ENCODE data around the gene ZAP70. TPM values are rescaled to one million over a fixed set of nuclear protein-coding genes. Genes with fewer than 3 reads are reported as not detected.

Gene ZAP70
- total and polyA plus RNA-seq, 2 of the 13 experiments (the other 11 are each of a cell fraction or from before 2014, with no cell fraction given): 0.51 to 4.0 TPM

GRCh38 chr2:97761192-97761591 lies 47.8 kb downstream of the ZAP70 start:
- WGBS (ENCODE audit: low lambda C conversion rate): 98% methylated on average over 20 of the region's 23 CpGs
- TF ChIP-seq ZNF660 (CRISPR knock-in tag; IDR thresholded peaks at IDR 0.05; ENCODE audit: borderline replicate concordance, low read depth): no peak
- TF ChIP-seq ATF7 (IDR thresholded peaks at IDR 0.05): no peak
- no peak for TF ChIP-seq ATF7 (CRISPR knock-in tag; IDR thresholded peaks at IDR 0.05)
- TF ChIP-seq RFX5 (IDR thresholded peaks at IDR 0.05; ENCODE audit: low read depth, low read length): no peak
- no peak for TF ChIP-seq ARHGAP35 (CRISPR knock-in tag; IDR thresholded peaks at IDR 0.05; ENCODE audit: borderline replicate concordance)
- no peak for TF ChIP-seq SMARCC2 (IDR thresholded peaks at IDR 0.05)
- no peak for TF ChIP-seq ZNF546 (CRISPR knock-in tag; conservative IDR thresholded peaks at IDR 0.05)
- peak; percentile 37 for TF ChIP-seq AGO2 (optimal IDR thresholded peaks at IDR 0.05; ENCODE audit: low read depth, low read length)
- TF ChIP-seq ZNF687 (CRISPR knock-in tag; IDR thresholded peaks at IDR 0.05): peak; percentile 15; the same call in 1 of the 2 replicates
- TF ChIP-seq FOXA3 (CRISPR knock-in tag; IDR thresholded peaks at IDR 0.05): no peak
- TF ChIP-seq ZSCAN30 (CRISPR knock-in tag; IDR thresholded peaks at IDR 0.05): no peak
- FAIRE-seq (no peak), ATAC-seq (no peak), DNase-seq (ENCODE audit: low spot score) (no peak)
- Histone ChIP-seq H3K9me3 (ENCODE audit: low read length) (no peaks in the 10 kb centered on the region), H3K79me2 (ENCODE audit: insufficient read depth, low read length) (no peaks in the 10 kb centered on the region), H3K4me3 (replicated peaks in 1 of 3; ENCODE audit: insufficient read depth in 1 of 3, low read depth in 2 of 3, low read length in 3 of 3) (no peak overlapping the region), H3K27ac (ENCODE audit: extremely low read length, insufficient read depth, low read length) (no peak overlapping the region), H3K9ac (ENCODE audit: insufficient read depth, low read depth, low read length) (no peak overlapping the region), H3K4me2 (ENCODE audit: low read depth, low read length) (no peak overlapping the region), H3K4me1 (ENCODE audit: insufficient read depth, low read length) (no peaks in the 10 kb centered on the region), H3K27me3 (ENCODE audit: control insufficient read depth in 1 of 2, insufficient read depth in 2 of 2, low read length in 2 of 2) (no peaks in the 10 kb centered on the region), H3K36me3 (replicated peaks in 1 of 2; ENCODE audit: control insufficient read depth in 1 of 2, insufficient read depth in 2 of 2, low read length in 2 of 2) (peaks cover 26 to 83% of the 10 kb centered on the region in 2 experiments), H4K20me1 (ENCODE audit: insufficient read depth, low read length) (no peaks in the 10 kb centered on the region), H2AFZ (ENCODE audit: low read length) (no peak overlapping the region)
- intact Hi-C loops (cut with micrococcal nuclease; ENCODE audit: unreplicated experiment) (no loop called here), in situ Hi-C loops (cut with HindIII; ENCODE audit: extremely low pct_ligation_motif_present, low pct_unique_long_range_greater_than_20kb) (no loop called here)
- CTCF ChIA-PET (ENCODE audit: low intra/inter-chr PET ratio, low total read pairs): no interaction called here
- POLR2A ChIA-PET: no interaction called here
- BruUV-seq (replicated peaks): no TSS peak
